Stimulated activated CD8-positive, alpha-beta memory T cell treated with anti-CD3 and anti-CD28 coated beads, Interleukin-7, amount 100 ng/mL, for 48 hours (primary cell): ENCODE data around the gene PTPRT.
"Not testable (repeated sequence)": the region's sequence is repeated elsewhere in the genome, so short reads cannot be mapped to it uniquely, and the experiment has no call there.

ENCODE experiments used
- DNase-seq, 2 donors: peaks; one replicate each; pipeline ENCODE4 v3.0.0-alpha.2; 2020; ENCODE audit warnings: low read depth in 1 of 2; ENCODE audit errors: extremely low read depth in 1 of 2

PTPRT gene

DNA sequence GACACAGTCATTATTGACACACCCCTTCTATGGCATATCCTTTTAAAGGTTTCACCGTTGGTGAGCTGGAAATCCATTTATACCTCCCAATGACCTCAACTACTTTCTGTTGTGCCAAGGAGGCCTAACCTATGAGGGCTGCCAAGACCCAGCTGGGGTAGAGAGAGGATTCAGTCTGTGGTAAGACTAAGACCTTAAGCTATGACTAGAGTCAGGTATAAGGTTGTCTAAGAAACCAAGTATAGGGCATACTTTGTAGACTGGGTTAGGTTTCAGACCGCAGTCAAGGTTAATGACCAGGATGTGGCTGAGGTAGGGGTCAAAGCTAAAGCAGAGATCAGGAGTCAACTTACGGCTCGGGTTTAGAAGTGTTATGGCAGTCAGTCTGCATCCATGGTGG, 930.3 kb downstream of the PTPRT start:
- no peak for DNase-seq

DNA sequence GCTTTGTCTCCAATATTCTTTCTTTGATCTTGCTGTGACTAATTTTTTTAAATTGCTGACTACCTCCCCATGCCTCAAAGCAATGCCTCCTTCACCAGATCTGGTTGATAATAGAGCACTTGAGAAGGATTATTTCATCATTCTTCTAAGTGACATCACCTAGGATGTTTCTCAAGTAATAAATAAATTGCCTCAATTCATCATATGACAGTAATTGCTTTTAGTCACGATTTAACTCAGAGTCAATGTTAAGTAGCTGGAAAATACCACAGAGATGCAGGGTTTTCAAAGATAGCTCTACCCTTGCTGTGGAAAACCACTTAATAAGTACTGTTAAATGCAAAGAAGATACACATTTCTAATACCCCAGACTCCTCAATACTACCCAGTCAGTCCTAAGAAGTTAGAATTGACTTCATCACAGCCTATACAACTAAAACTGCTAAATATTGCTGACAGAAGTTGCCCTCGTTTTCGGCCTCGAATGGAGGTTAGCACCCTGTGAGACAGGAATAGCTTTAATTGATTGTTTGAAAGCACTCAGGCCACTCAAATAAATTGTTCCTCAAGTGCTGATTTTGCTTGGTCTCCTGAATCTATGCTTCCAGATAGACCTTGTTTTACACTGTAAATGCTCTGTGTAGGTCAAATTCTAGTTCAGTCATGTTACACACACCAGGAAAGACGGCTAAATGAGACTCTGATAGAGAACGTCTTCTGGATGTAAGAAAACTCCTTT, 931.0 kb downstream of the PTPRT start:
- no peak for DNase-seq

DNA sequence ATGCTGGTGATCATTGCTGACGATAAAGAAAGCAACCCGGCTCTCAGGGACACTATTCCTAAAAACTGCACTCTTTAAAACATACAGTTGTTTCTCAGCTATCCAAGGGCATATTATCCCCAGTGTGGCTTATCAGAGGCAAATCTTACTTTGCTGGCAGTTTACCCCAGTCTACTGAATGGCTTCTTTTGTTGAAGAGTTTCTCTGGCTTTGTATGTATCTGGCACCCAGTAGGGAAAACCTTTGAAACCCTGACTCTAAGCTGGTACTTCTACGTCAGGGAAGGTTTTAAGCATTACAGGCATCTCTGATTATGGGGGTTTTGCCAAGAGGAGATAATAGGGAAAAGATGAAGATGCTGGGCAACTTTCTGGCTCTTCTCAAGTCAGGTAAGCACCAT, 933.9 kb downstream of the PTPRT start:
- DNase-seq, result no peak

DNA sequence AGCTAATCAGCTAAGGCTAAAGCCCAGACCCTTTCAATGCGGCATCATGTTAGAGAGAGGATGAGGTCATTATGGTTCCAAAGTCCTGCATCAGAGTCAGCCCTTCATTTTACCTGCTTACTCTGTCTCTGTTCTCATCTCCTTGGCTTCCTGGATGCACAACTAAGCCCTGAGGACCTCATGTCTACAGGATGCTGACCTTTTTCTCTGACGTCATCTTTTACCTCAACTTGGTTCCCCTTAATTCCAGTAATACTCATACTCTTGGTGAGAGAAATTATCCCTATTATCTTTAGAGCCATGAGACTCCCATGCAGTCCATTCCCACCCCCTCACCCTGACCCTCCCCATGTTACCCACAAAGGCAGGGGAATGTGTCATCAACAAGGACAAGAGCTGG, 935.0 kb downstream of the PTPRT start:
- DNase-seq, result no peak

DNA sequence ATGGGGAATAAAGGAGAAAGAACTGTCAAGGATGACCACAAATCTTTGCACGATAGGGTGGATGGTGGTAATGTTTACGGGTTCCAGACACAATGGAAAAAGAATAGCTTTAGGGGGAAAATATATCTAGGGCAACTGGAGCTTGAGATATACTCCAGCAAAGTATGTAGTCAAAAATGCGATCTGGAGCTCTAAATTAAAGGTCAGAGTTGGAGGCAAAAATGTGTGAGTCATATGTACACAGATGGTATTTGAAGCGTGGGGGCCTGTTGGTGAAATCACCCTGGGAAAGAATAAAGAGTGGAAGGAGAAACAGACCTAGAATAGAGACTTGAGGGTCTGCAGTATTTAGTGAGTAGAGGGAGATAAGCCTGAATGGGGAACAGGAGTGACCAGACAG, 937.6 kb downstream of the PTPRT start:
- DNase-seq, result no peak

DNA sequence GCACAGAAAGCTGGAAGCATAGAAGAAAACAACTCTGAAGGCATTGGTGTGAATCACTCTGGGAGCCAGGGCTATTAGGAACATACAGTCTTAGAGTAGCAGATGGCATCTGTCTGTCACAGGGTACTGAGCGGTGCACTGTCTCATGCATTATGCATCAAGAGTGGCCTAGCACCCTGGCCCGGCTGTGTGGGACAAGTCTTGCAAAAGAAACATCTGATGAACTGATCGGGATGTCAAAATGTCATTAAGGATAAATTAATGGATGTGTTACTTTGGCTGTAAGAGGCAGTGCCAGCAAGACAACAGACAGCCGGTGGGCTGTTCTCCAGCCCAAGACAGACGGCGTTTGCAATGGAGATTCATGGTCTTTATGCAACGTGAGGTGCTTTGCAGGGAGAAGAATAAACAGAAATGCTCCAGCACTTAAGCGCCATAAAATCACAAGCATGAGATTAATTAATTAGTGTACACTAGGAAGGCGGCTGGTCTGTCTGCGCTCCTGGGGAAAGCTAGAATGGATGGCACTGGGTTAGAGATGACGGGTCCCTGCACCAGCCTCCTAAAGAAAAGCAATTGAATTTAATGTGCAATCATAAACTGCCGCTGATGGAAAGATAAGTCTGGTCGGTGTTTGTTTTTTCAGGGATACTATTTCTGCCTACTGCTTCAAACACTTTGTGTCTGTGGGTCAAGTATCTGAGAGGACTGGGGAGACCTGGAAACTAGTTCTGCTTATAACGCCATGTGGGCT, 970.9 kb downstream of the PTPRT start:
- no peak for DNase-seq

DNA sequence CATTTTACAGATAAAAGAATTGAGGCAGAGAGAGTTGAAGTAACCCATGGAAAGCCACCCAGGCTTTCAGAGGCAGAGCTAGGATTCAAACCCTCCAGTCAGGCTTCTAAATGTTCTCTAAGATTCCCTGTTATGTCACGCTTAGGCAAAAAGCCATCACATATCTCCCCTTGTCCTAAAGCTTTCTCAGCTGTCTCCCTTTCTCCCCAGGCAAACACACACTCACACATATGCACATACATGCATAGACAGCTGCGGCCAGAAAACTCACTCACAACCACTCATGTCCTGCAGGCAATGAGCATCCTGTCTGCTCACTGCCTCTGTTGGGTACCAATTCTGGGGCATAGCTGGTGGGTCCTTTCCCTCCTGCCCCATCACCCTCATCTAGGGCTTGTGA, 975.6 kb downstream of the PTPRT start:
- no peak for DNase-seq

DNA sequence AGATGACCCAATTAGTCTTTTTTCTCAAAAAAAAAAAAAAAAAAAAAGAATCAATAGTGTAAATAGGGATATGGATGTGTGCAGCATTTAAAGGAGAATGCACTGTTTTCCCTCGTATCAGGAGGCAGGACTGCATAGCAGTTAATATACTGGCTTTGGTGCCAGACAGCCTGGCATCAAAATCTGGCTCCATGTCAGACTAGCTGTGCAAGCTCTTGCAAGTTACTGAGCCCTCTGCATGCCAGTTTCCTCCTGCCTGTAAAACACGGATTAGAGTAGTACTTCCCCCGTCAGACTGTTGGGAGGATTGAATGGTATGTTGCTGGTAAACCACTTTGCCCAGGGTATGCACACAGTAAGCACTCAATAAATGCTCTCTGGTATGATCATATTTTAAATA, 977.3 kb downstream of the PTPRT start:
- no peak for DNase-seq

DNA sequence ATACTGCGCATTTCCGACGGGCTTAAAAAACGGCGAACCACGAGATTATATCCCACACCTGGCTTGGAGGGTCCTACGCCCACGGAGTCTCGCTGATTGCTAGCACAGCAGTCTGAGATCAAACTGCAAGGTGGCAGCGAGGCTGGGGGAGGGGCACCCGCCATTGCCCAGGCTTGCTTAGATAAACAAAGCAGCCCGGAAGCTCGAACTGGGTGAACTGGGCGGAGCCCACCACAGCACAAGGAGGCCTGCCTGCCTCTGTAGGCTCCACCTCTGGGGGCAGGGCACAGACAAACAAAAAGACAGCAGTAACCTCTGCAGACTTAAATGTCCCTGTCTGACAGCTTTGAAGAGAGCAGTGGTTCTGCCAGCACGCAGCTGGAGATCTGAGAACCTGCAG, 983.1 kb downstream of the PTPRT start:
- not testable (repeated sequence) for DNase-seq

DNA sequence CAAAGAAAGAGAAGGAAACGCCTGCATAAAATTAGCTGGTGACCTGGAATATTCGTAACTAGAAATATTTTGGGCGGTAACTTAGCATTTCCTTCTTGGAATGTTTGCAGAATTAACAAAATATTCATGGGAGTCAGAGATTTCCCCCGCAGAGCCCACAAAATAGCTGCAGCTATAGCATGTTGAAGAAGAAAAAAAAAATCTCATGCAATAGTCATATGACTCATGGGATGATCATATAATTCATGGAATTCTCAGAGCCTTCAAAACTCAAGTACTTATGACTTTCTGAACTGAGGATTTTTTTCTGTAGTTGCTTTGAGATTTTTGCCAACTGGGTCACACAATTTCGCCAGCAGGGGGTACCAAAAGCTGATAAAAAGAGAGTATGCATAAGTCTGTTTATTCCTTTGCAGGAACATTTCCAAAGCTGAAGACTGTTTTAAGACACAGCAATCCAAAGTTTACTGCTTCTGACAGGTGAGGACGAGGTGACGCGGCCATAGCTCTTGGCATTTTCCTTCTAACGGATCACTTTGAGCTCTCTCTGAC, 985.5 kb downstream of the PTPRT start:
- DNase-seq, result no peak

DNA sequence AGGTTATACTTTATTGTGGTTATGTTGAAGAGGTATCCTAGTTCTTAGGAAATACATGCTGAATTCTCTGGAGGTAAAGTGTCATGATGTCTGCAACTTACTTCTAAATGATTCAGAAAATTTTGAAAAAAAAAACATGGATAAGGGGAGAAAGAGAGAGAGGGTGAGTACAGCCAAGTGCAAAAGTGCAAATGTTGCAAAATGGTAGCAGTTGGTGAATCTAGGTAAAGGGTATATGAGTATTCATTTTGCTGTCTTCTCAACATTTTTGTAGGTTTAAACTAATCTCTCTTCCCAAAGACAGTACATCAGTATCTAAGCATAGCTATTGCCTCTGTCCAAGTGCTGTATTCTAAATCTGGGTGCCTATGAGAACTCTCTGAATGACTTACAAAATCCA, 992.1 kb downstream of the PTPRT start:
- no peak for DNase-seq

DNA sequence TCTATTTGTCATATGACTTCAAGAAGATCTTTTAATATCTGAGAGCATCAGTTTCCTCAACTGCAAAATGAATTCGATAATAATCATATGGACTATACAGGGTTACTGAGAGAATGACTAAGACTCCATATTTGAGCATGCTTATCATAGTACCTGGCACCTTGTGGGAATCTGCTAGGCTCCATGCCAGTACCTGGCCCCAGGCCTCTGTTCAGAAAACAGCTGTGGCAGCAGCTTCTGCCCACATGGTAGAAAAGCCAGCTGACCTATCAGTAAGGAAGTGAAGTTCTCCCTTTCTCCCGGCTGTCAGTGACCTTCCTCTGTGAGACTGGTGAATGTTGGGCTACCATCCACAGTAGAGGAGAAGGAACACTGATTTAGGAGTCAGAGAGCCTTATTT, 996.6 kb downstream of the PTPRT start:
- DNase-seq, result no peak

DNA sequence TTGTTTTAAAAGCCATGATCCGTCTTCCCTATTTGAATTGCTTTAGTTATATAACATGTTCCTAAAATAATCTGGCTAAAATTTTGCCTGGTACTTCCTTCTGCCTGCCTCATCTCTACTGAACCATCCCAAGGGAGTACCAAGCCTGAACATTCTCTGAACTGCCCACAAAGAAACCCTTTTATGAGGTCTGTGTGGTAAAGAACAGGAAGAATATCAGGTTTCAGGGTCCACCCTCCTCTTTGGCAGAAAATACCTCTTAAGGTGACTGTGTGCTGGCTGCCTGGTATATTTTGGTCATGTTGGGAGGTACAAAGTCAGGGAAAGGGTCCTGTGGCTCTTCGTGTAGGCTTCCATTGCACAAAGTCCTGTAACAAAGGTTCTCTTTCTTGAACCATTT, 997.4 kb downstream of the PTPRT start:
- DNase-seq, result no peak

DNA sequence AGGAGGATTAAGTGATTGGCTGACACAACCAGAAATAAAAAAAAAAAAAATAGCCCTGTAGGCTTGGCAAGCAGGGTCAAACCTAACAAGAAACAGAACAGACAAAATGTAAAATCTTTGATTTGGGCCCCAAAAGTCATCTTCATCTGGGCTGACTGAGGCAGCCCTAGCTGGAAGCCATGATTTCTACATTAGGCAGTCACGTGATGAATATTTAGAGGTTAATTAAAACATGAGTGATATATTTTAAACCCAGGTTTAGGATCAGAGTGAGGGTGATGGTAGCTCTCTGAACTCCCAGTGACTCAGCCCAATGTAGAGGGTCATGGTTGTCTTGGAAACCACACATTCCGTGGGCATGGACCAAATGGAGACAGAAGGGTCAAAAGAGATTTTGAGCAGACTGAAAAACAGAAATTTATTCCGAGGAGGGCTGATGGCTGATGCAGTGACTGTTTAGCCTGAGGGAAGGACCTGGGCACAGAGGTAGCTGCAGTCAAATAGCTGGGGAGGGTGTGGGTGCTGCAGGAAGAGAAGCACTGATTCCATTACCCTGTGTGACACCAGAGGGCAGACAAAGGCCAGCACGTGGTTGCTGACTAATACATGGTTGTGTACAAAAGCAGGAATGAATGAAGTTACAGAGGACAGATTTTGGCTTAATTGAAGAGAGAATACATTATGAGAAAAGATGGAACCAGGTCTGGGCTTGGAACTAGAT, 998.4 kb downstream of the PTPRT start:
- no peak for DNase-seq

DNA sequence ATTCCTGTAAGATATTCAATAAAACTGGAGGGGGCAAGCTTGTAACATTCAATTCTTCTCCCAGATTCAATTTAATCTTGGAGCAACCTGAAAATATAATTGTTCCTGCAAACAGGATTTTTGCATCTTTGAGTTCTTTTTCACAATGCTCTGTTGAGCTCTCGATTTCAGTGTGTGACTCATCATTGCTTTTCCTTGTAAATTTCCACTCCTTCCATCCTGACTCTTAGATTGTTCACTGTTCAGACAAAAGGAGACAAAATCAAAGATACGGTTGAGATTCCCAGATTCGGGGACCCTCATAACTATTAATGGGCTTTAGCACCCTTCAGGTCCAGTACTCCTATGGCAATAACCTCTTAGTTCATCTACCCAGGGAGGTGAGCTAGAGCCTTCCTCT, 999.6 kb downstream of the PTPRT start:
- DNase-seq, result no peak

DNA sequence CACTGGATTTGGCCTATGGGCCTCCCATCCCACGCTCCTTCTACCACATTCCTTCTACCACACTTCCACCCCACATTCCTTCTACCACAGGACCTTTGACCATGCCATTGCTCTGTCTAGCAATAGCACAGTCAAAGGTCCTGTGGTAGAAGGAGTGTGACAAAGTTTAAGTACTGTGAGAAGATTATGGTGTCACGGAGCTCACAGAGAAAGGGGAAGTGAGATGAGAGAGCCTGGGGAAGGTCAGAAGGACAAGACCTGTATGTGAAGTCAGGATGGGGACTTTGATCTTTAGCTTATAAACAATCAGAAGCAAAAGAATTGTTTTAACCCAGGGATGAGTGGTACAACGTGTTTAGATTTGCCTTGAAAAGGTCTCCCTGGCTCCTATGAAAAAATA, 1003.4 kb downstream of the PTPRT start:
- no peak for DNase-seq

DNA sequence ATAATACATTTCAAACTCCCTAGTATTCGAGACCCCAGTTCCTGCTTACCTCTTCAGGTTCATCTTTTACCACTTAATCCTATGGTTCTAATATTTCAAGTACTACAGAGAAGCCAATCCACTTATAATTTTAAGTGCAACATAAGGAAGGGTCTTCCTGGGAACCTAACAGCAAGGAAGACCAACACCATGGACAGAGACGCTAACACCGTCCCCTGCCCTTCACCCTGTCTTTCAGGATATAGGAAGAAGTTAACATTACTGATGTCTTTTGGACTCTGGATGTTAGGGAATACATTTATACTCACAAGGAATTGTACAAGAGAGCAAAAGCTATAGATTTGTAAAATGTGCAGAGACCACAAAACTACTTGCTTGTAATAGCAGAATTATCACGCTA, 1006.6 kb downstream of the PTPRT start:
- no peak for DNase-seq

DNA sequence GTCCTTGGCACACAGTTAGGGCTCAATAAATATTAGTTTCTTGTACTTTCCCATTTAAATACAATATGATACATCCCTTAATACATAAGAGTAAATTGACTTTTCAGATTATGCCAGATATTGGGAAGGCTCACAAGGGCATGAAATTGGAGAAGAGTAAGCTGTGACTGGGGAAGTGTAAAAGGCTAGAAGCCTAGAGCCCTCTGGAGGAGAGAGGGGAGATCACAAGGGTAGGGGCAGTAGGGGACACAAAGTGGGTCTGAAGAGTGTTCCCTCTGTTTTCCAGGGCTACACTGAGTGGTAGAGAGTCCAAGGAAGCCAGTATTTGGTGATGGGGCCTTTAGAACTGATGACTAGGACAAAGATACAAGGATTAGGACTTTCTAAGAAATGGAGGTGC, 1008.6 kb downstream of the PTPRT start:
- DNase-seq, result no peak

DNA sequence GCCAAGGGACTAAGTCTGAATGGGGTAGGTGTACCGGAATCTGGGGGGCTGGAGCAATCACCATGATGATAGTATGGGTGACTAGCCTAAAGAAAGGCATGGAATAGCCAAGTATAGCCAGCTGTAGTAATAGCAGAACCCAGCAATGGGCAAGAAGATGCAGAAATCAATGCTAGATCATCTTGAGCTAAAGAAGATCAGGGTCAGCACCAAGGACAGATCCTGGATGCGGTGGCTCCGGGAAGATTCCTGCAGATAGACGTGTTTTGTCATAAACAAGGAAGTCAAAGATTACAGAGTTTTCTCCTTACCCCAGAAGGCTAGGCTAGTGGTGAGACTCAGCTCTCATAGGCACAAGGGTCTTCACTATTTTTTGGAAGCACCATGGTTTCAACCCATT, 1009.9 kb downstream of the PTPRT start:
- DNase-seq, result no peak

DNA sequence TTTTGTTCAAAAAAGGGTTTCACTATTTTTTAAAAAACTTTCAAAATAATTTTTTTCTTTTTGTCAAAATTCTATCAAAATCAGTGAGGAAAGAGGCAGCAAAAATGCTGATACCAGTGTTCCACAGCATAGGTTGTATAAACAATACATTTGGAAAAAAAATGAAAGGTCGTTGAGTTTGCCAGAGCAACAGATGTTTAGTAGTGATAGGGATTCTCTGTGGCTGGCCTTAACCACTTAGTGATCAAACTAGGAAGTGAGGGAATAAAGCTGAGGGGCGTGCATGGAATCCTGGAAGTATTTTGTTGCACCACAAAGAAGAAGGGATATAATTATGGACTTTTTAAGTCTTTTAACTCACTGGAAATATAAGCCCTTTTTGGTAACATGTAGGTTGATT, 1016.3 kb downstream of the PTPRT start:
- DNase-seq, result no peak

DNA sequence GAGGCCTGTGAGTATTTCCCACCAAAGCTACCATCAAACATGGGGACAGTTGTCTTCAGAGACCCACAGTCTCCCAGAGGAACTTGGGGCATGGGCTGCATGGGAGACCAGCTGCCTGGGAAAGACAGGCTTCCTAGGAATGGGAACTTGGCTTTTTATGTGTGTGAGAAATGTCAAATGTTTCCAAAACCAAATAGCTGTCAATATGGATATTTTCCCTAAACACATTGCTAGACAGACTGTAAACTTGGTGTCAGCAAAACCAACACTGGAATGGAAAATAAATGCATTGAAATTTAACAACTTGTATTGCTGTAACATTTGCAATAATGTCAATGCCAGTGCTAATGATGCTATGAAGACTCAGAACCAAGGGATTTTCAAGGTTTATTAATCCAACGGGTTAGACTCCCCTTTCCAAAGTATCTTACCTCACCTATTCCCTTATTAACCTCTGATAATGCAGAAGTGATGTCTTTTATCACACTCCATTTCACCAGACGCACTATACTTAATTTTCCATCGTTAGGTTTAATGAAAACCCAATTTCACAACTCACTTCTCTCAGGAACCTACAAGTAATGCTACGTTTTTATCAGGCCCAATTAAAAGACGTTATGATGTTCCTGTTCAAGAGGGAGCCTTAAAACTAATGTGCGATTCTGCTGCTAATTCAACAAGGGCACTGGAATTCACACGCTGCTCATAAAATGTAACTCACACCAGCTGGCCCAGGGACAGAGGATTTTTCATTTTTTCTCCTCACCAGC, 1025.4 kb downstream of the PTPRT start:
- no peak for DNase-seq
